K562 (cell line): Measurements from ENCODE around the gene FNBP1. TPM values are rescaled to one million over a fixed set of nuclear protein-coding genes. Genes with fewer than 3 reads are reported as not detected.
A peak's percentile ranks its signal among the peaks of the same experiment; 100 is the strongest.

ENCODE experiments used
- BCOR ChIP-seq: fragments of 450-650 bp; IDR thresholded peaks from 2 replicates; pipeline ENCODE4 v1.6.1; 2016
- CGGBP1 ChIP-seq: fragments of 250-450 bp; sonication (Bioruptor Pico); IDR thresholded peaks from 2 replicates; pipeline ENCODE4 v1.9.0; 2021; ENCODE audit warnings: mild to moderate bottlenecking
- E2F6 ChIP-seq, 2 experiments: IDR thresholded peaks; 2 replicates each; pipeline ENCODE4 v1.6.1; 2011; ENCODE audit warnings: borderline replicate concordance in 1 of 2, control low read depth in 1 of 2, low read depth in 1 of 2, low read length in 1 of 2, mild to moderate bottlenecking in 1 of 2, mixed read lengths in 1 of 2, moderate library complexity in 1 of 2; ENCODE audit not compliant: insufficient read depth in 1 of 2, insufficient read length in 1 of 2, poor library complexity in 1 of 2, severe bottlenecking in 1 of 2; ENCODE audit errors: extremely low read depth in 1 of 2
- KDM4B ChIP-seq, 2 experiments: fragments of 450-650 bp in 1 of 2; sonication (generic) in 1 of 2; IDR thresholded peaks; 2 replicates each; pipeline ENCODE4 v1.6.1; 2016 to 2017; ENCODE audit warnings: borderline replicate concordance in 2 of 2, antibody characterized with exemption in 1 of 2, low read depth in 1 of 2, mild to moderate bottlenecking in 1 of 2
- MAFK ChIP-seq: IDR thresholded peaks from 2 replicates; pipeline ENCODE4 v1.6.1; 2011; ENCODE audit warnings: low read length, improper control_type of control experiment
- MXI1 ChIP-seq: IDR thresholded peaks from 2 replicates; pipeline ENCODE4 v1.6.1; 2011; ENCODE audit warnings: low read depth, mild to moderate bottlenecking, improper control_type of control experiment, low read length
- PHTF2 ChIP-seq: fragments of 250-450 bp; sonication (Bioruptor Pico); IDR thresholded peaks from 2 replicates; pipeline ENCODE4 v1.5.0; 2021; ENCODE audit warnings: mild to moderate bottlenecking
- POLR2B ChIP-seq: fragments of 450-650 bp; IDR thresholded peaks from 2 replicates; pipeline ENCODE4 v1.6.1; 2018; ENCODE audit warnings: low read depth; ENCODE audit not compliant: partially characterized antibody
- RBM17 ChIP-seq: fragments of 200-400 bp; formaldehyde crosslinking; IDR thresholded peaks from 2 replicates; pipeline ENCODE4 v1.6.1; 2017; ENCODE audit warnings: low read depth, mild to moderate bottlenecking, low read length, borderline replicate concordance
- SREBF2 ChIP-seq: sonication (generic); formaldehyde crosslinking; IDR thresholded peaks from 2 replicates; pipeline ENCODE4 v1.4.0; 2020; ENCODE audit warnings: mild to moderate bottlenecking, missing genetic modification reagents
- TFAM ChIP-seq: fragments of 250-450 bp; sonication (Bioruptor Pico); conservative IDR thresholded peaks from 2 replicates; pipeline ENCODE4 v1.5.0; 2021; ENCODE audit warnings: mild to moderate bottlenecking, moderate library complexity
- ZC3H11A ChIP-seq: IDR thresholded peaks from 2 replicates; pipeline ENCODE4 v1.6.1; 2012; ENCODE audit warnings: low read depth, low read length, improper control_type of control experiment
- ZFX ChIP-seq: sonication (generic); formaldehyde crosslinking; IDR thresholded peaks from 2 replicates; pipeline ENCODE4 v1.8.0; 2022; ENCODE audit warnings: mild to moderate bottlenecking, missing genetic modification reagents, moderate library complexity
- ZNF75A ChIP-seq: fragments of 450-650 bp; formaldehyde crosslinking; IDR thresholded peaks from 2 replicates; pipeline ENCODE4 v1.4.0; 2020; ENCODE audit warnings: mild to moderate bottlenecking
- polyA plus RNA-seq, 8 experiments: library from polyadenylated mRNA; depleted of rRNA in 4 of 8; stranded (reverse) in 5 of 8; unstranded in 3 of 8; fragments of >200 nt; fragmentation: Nextera tagmentation in 2 of 8; fragmentation: Illumina TruSeq in 1 of 8; extraction: Ambion mirVana in 2 of 8; extraction: Trizol in 1 of 8; gene quantifications; 2 replicates each; pipeline versions ENCODE4 v1.2.1 to v1.2.3, GENCODE V29; 2011 to 2014; ENCODE audit warnings: inconsistent platforms in 1 of 8, missing spikeins in 1 of 8
- total RNA-seq, 7 experiments: library from RNA; depleted of rRNA in 6 of 7; stranded (reverse); fragments of >200 nt in 6 of 7; fragmentation: Illumina TruSeq in 2 of 7; extraction: Trizol in 2 of 7; gene quantifications; 2 replicates each; pipeline versions ENCODE4 v1.2.1 to v1.2.3, GENCODE V29; 2011 to 2021; ENCODE audit warnings: low replicate concordance in 1 of 7
- TF ChIP-seq, protein P1 (sequence below), 3 experiments: IDR thresholded peaks in 2 of 3; conservative IDR thresholded peaks in 1 of 3; 2 replicates each; pipeline ENCODE4 v1.5.1; 2011 to 2012; ENCODE audit warnings: low read length in 3 of 3, mild to moderate bottlenecking in 3 of 3, control low read depth in 2 of 3, improper control_type of control experiment in 1 of 3, inconsistent platforms in 1 of 3, low read depth in 1 of 3, mixed read lengths in 1 of 3, moderate library complexity in 1 of 3; ENCODE audit not compliant: insufficient read depth in 2 of 3
- TF ChIP-seq, protein P2 (sequence below): sonication (generic); formaldehyde crosslinking; IDR thresholded peaks from 2 replicates; pipeline ENCODE4 v1.8.0; 2022; ENCODE audit warnings: missing genetic modification reagents, mild to moderate bottlenecking, moderate library complexity, borderline replicate concordance
- TF ChIP-seq, protein P3 (sequence below): fragments of 250-450 bp; sonication (Bioruptor Pico); IDR thresholded peaks from 2 replicates; pipeline ENCODE4 v1.4.0; 2020; ENCODE audit warnings: mild to moderate bottlenecking, moderate library complexity, borderline replicate concordance
- TF ChIP-seq, protein P4 (sequence below): fragments of 450-650 bp; conservative IDR thresholded peaks from 2 replicates; pipeline ENCODE4 v1.6.1; 2016; ENCODE audit warnings: missing genetic modification characterization, low read depth, mild to moderate bottlenecking, control low read depth, missing compliant biosample characterization

Gene FNBP1
- total and polyA plus RNA-seq, 9 of the 15 experiments (the other 6 are each of a cell fraction or from before 2014, with no cell fraction given), result 1.8 to 14.9 (median 7.6) TPM

DNA sequence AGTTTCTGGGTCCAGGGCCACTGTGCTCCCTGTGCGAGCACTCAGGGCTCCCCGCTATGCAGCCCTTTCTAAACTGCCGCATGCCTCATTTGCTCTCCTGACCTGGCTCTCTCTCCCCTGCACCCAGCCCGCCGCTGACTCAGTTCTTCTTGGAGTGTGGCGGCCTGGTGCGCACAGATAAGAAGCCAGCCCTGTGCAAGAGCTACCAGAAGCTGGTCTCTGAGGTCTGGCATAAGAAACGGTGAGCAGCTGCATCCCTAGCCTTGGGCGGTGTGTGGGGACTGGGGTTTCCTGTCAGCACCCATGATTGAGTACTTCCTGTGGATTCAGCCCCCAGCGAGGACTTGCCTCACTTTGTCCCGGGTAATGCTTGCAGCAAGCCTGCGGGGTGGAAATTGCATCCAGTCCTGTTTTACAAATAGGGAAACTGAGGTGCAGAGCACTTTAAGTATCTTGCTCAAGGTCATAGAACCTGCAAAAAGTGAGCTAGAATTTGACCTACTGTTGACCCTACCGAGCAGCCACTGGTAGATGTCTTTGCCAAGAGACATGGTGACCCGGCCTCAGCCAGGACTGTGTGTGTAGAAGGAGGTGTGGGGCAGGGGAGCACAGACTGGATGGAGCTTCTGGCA lies 179.8 kb downstream of the FNBP1 start (continued):
- TF ChIP-seq, protein P1, sequence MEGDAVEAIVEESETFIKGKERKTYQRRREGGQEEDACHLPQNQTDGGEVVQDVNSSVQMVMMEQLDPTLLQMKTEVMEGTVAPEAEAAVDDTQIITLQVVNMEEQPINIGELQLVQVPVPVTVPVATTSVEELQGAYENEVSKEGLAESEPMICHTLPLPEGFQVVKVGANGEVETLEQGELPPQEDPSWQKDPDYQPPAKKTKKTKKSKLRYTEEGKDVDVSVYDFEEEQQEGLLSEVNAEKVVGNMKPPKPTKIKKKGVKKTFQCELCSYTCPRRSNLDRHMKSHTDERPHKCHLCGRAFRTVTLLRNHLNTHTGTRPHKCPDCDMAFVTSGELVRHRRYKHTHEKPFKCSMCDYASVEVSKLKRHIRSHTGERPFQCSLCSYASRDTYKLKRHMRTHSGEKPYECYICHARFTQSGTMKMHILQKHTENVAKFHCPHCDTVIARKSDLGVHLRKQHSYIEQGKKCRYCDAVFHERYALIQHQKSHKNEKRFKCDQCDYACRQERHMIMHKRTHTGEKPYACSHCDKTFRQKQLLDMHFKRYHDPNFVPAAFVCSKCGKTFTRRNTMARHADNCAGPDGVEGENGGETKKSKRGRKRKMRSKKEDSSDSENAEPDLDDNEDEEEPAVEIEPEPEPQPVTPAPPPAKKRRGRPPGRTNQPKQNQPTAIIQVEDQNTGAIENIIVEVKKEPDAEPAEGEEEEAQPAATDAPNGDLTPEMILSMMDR (IDR thresholded peaks at IDR 0.05 in 2 of 3, conservative IDR thresholded peaks at IDR 0.05 in 1 of 3; ENCODE audit: insufficient read depth in 2 of 3, low read depth in 1 of 3, low read length in 3 of 3), result peak in 1 of 3 experiments; percentile 6; a peak in 2 of 6 replicates
- TF ChIP-seq RBM17 (no peak), PHTF2 (CRISPR knock-in tag) (peak; percentile 48; the same call in 1 of the 2 replicates), CGGBP1 (CRISPR knock-in tag) (no peak), MXI1 (peak; percentile 77), E2F6 (IDR thresholded peaks at IDR 0.05; ENCODE audit: borderline replicate concordance in 1 of 2, extremely low read depth in 1 of 2, insufficient read depth in 1 of 2, insufficient read length in 1 of 2, low read depth in 1 of 2, low read length in 1 of 2, poor library complexity in 1 of 2, severe bottlenecking in 1 of 2) (peak; percentile 33 to 61), BCOR (peak; percentile 98), ZC3H11A (no peak; the same call in 1 of the 2 replicates), SREBF2 (CRISPR knock-in tag) (no peak), ZNF75A (CRISPR knock-in tag) (peak; percentile 72; the same call in 1 of the 2 replicates), POLR2B (peak; percentile 17), TFAM (no peak), MAFK (peak; percentile 89), KDM4B (IDR thresholded peaks at IDR 0.05; ENCODE audit: borderline replicate concordance in 2 of 2, low read depth in 1 of 2) (peak in 1 of 2 experiments; percentile 83; a peak in 1 of 4 replicates), ZFX (CRISPR knock-in tag) (no peak)
- TF ChIP-seq, protein P2, sequence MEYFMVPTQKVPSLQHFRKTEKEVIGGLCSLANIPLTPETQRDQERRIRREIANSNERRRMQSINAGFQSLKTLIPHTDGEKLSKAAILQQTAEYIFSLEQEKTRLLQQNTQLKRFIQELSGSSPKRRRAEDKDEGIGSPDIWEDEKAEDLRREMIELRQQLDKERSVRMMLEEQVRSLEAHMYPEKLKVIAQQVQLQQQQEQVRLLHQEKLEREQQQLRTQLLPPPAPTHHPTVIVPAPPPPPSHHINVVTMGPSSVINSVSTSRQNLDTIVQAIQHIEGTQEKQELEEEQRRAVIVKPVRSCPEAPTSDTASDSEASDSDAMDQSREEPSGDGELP (CRISPR knock-in tag), result peak; percentile 99
- TF ChIP-seq, protein P3, sequence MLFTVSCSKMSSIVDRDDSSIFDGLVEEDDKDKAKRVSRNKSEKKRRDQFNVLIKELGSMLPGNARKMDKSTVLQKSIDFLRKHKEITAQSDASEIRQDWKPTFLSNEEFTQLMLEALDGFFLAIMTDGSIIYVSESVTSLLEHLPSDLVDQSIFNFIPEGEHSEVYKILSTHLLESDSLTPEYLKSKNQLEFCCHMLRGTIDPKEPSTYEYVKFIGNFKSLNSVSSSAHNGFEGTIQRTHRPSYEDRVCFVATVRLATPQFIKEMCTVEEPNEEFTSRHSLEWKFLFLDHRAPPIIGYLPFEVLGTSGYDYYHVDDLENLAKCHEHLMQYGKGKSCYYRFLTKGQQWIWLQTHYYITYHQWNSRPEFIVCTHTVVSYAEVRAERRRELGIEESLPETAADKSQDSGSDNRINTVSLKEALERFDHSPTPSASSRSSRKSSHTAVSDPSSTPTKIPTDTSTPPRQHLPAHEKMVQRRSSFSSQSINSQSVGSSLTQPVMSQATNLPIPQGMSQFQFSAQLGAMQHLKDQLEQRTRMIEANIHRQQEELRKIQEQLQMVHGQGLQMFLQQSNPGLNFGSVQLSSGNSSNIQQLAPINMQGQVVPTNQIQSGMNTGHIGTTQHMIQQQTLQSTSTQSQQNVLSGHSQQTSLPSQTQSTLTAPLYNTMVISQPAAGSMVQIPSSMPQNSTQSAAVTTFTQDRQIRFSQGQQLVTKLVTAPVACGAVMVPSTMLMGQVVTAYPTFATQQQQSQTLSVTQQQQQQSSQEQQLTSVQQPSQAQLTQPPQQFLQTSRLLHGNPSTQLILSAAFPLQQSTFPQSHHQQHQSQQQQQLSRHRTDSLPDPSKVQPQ (CRISPR knock-in tag), result 0 out of 2 replicates have a peak, but pooled peaks have one; percentile 73
- TF ChIP-seq, protein P4, sequence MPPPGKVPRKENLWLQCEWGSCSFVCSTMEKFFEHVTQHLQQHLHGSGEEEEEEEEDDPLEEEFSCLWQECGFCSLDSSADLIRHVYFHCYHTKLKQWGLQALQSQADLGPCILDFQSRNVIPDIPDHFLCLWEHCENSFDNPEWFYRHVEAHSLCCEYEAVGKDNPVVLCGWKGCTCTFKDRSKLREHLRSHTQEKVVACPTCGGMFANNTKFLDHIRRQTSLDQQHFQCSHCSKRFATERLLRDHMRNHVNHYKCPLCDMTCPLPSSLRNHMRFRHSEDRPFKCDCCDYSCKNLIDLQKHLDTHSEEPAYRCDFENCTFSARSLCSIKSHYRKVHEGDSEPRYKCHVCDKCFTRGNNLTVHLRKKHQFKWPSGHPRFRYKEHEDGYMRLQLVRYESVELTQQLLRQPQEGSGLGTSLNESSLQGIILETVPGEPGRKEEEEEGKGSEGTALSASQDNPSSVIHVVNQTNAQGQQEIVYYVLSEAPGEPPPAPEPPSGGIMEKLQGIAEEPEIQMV (tag), result 0 out of 2 replicates have a peak, but pooled peaks have one; percentile 9
